ENCODE results near the gene PDZD2.

- TF ChIP-seq CTCF (conservative IDR thresholded peaks at IDR 0.05; ENCODE audit: low read depth in 2 of 2) (no peak), JUNB (IDR thresholded peaks at IDR 0.05; ENCODE audit: unreplicated experiment) (no peak), EZH2 (IDR thresholded peaks at IDR 0.05; ENCODE audit: low read depth, unreplicated experiment) (no peak), POLR2AphosphoS5 (IDR thresholded peaks at IDR 0.05; ENCODE audit: low read depth) (no peak), NANOG (IDR thresholded peaks at IDR 0.05; ENCODE audit: borderline replicate concordance) (no peak), EZH2phosphoT487 (IDR thresholded peaks at IDR 0.05; ENCODE audit: unreplicated experiment) (no peak), REST (IDR thresholded peaks at IDR 0.05; ENCODE audit: unreplicated experiment) (no peak), CREB1 (CRISPR knock-in tag; IDR thresholded peaks at IDR 0.05; ENCODE audit: low read depth) (no peak), ZNF462 (CRISPR knock-in tag; IDR thresholded peaks at IDR 0.05) (no peak), STAT1 (IDR thresholded peaks at IDR 0.05; ENCODE audit: unreplicated experiment) (no peak), ZNF114 (CRISPR knock-in tag; IDR thresholded peaks at IDR 0.05) (no peak), ETS1 (IDR thresholded peaks at IDR 0.05) (no peak), ZNF331 (CRISPR knock-in tag; IDR thresholded peaks at IDR 0.05; ENCODE audit: low read depth) (no peak)
Measured at GRCh38 chr5:31751610-31752009, 112.7 kb downstream of the PDZD2 start.

All from GM23338 (cell line).